Activated CD8-positive, alpha-beta T cell treated with anti-CD3 and anti-CD28 coated beads for 36 hours (primary cell): Measurements from ENCODE around the gene ADAMTS9. TPM values are rescaled to one million over a fixed set of nuclear protein-coding genes. Genes with fewer than 3 reads are reported as not detected.

Experiments
- ATAC-seq: fragments of 200-7000 bp; cut with Tn5 transposase; one replicate; pipeline ENCODE4 v1.10.0; 2021; ENCODE audit warnings: mild to moderate bottlenecking, moderate library complexity
- CTCF ChIA-PET: fragments of 350-600 bp; sonication (Branson Sonifier 250); formaldehyde crosslinking; loops from one replicate; lab custom pipeline; 2021; ENCODE audit warnings: antibody characterized with exemption; lab: Charles Lee
- POLR2A ChIA-PET: fragments of 350-600 bp; sonication (Branson Sonifier 250); formaldehyde crosslinking; loops from one replicate; lab custom pipeline; 2021; ENCODE audit warnings: antibody characterized with exemption; lab: Charles Lee
- DNase-seq: peaks from one replicate; pipeline ENCODE4 v3.0.0-alpha.2; 2020
- H3K27ac Mint-ChIP-seq: one replicate; pipeline ENCODE4 v1.8.0; 2021; ENCODE audit warnings: mild to moderate bottlenecking, mixed read lengths
- H3K27me3 Mint-ChIP-seq: one replicate; pipeline ENCODE4 v1.8.0; 2021; ENCODE audit warnings: mixed read lengths
- H3K36me3 Mint-ChIP-seq: one replicate; pipeline ENCODE4 v1.8.0; 2021; ENCODE audit warnings: low read depth, mixed read lengths
- H3K4me1 Mint-ChIP-seq: one replicate; pipeline ENCODE4 v1.8.0; 2021; ENCODE audit warnings: low read depth, mixed read lengths
- H3K4me3 Mint-ChIP-seq: one replicate; pipeline ENCODE4 v1.8.0; 2021; ENCODE audit warnings: mild to moderate bottlenecking, moderate library complexity, mixed read lengths
- H3K9me3 Mint-ChIP-seq: one replicate; pipeline ENCODE4 v1.8.0; 2021; ENCODE audit warnings: mixed read lengths
- CTCF ChIP-seq: fragments of 200-600 bp; IDR thresholded peaks from one replicate; pipeline ENCODE4 v1.8.0; 2022; ENCODE audit warnings: antibody characterized with exemption, mild to moderate bottlenecking
- intact Hi-C: fragments of 100-400 bp; cut with micrococcal nuclease; formaldehyde crosslinking; loops from one replicate; pipeline ENCODE4 v1.10.0; 2022
- total RNA-seq, 2 experiments: library from RNA; stranded (reverse); gene quantifications; one replicate each; pipeline ENCODE4 v1.2.3, GENCODE V29; 2021

The ADAMTS9 gene
- total RNA-seq, 2 experiments from 2014 or later = not detected

GRCh38 chr3:64715211-64715982 lies 27.6 kb upstream of the ADAMTS9 start:
- no peak for TF ChIP-seq CTCF
- Mint-ChIP-seq H3K9me3 (no peaks in the 10 kb centered on the region), H3K36me3 (no peaks in the 10 kb centered on the region), H3K4me3 (no peak overlapping the region), H3K27ac (no peak overlapping the region), H3K4me1 (no peaks in the 10 kb centered on the region), H3K27me3 (no peaks in the 10 kb centered on the region)
- POLR2A ChIA-PET = no interaction called here
- intact Hi-C loops = no loop called here
- CTCF ChIA-PET = interaction anchor here (0.8 kb wide), 1 partner anchor 8 kb away, joined by 4 read pairs; no protein-coding TSS in a partner anchor
- DNase-seq (no peak), ATAC-seq (no peak)

- no peak for ATAC-seq
Measured at GRCh38 chr3:64708456-64708855, 20.7 kb upstream of the ADAMTS9 start.

GRCh38 chr3:64705946-64706345 lies 18.1 kb upstream of the ADAMTS9 start:
- DNase-seq (no peak), ATAC-seq (no peak)
- no peaks in the 10 kb centered on the region for H3K4me1 Mint-ChIP-seq
- TF ChIP-seq CTCF = no peak
- POLR2A ChIA-PET = no interaction called here
- H3K27me3 Mint-ChIP-seq = no peaks in the 10 kb centered on the region
- no peak overlapping the region for H3K27ac Mint-ChIP-seq
- peaks cover 4% of the 10 kb centered on the region for H3K9me3 Mint-ChIP-seq
- intact Hi-C loops = no loop called here
- no peaks in the 10 kb centered on the region for H3K36me3 Mint-ChIP-seq
- no peak overlapping the region for H3K4me3 Mint-ChIP-seq
- CTCF ChIA-PET = no interaction called here

More at GRCh38 chr3:64708456-64708855, 20.7 kb upstream of the ADAMTS9 start:
- CTCF ChIA-PET = no interaction called here
- Mint-ChIP-seq H3K36me3 (no peaks in the 10 kb centered on the region), H3K27ac (no peak overlapping the region), H3K4me1 (no peaks in the 10 kb centered on the region), H3K9me3 (peaks cover 4% of the 10 kb centered on the region), H3K27me3 (no peaks in the 10 kb centered on the region), H3K4me3 (no peak overlapping the region)
- no peak for TF ChIP-seq CTCF
- POLR2A ChIA-PET = no interaction called here
- intact Hi-C loops = no loop called here
- no peak for DNase-seq

- no peak overlapping the region for H3K27ac Mint-ChIP-seq
- DNase-seq = no peak
- intact Hi-C loops = no loop called here
- H3K36me3 Mint-ChIP-seq = no peaks in the 10 kb centered on the region
- H3K9me3 Mint-ChIP-seq = peaks cover 2% of the 10 kb centered on the region
- no peak for TF ChIP-seq CTCF
- ChIA-PET POLR2A (no interaction called here), CTCF (no interaction called here)
- H3K4me3 Mint-ChIP-seq = no peak overlapping the region
- ATAC-seq = no peak
- no peaks in the 10 kb centered on the region for H3K4me1 Mint-ChIP-seq
- H3K27me3 Mint-ChIP-seq = peaks cover 4% of the 10 kb centered on the region
Measured at GRCh38 chr3:64696896-64697295, 9.1 kb upstream of the ADAMTS9 start.

GRCh38 chr3:64694114-64694513 lies 6.3 kb upstream of the ADAMTS9 start:
- TF ChIP-seq CTCF = no peak
- no peaks in the 10 kb centered on the region for H3K9me3 Mint-ChIP-seq
- ATAC-seq (no peak), DNase-seq (no peak)
- POLR2A ChIA-PET = no interaction called here
- no peak overlapping the region for H3K4me3 Mint-ChIP-seq
- no peaks in the 10 kb centered on the region for H3K4me1 Mint-ChIP-seq
- intact Hi-C loops = no loop called here
- no peaks in the 10 kb centered on the region for H3K36me3 Mint-ChIP-seq
- peaks cover 5% of the 10 kb centered on the region for H3K27me3 Mint-ChIP-seq
- CTCF ChIA-PET = no interaction called here
- no peak overlapping the region for H3K27ac Mint-ChIP-seq
